Erythroblast (primary cell): Measurements from ENCODE around the gene NDE1.
"Not testable (repeated sequence)": the region's sequence is repeated elsewhere in the genome, so short reads cannot be mapped to it uniquely, and the experiment has no call there.

Experiments used
- DNase-seq, 2 experiments: peaks; one replicate each; lab custom pipeline; 2025; lab: John Stamatoyannopoulos, UW
- GATA1 ChIP-seq: IDR thresholded peaks from 2 replicates; pipeline ENCODE4 v1.6.1; 2011; ENCODE audit warnings: low read depth, mild to moderate bottlenecking, control low read depth, low read length, moderate library complexity
- POLR2A ChIP-seq: IDR thresholded peaks from 2 replicates; pipeline ENCODE4 v1.6.1; 2011; ENCODE audit warnings: mild to moderate bottlenecking, low read length

The NDE1 gene

GRCh38 chr16:15650019-15650697 lies at the start of gene NDE1:
TSS of gene NDE1 (plus strand) at chr16:15650245. CDS start at chr16:15664779, 14,534 bp downstream.
- TF ChIP-seq POLR2A = peak; percentile 80
- no peak for TF ChIP-seq GATA1
- DNase-seq = peak; percentile 92 to 96

- TF ChIP-seq GATA1 = no peak
- no peak for TF ChIP-seq POLR2A
- no peak for DNase-seq
These were observed 48.7 kb upstream of the NDE1 start for GRCh38 chr16:15601212-15601879.

GRCh38 chr16:15602285-15603044 lies 47.6 kb upstream of the NDE1 start:
- no peak for DNase-seq
- no peak for TF ChIP-seq POLR2A

GRCh38 chr16:15604460-15605440 lies 45.3 kb upstream of the NDE1 start:
- peak; percentile 55 to 76 for DNase-seq
- TF ChIP-seq GATA1 = no peak
- TF ChIP-seq POLR2A = peak; percentile 48

- TF ChIP-seq POLR2A (no peak), GATA1 (no peak)
- DNase-seq = no peak
These were observed 44.1 kb upstream of the NDE1 start for GRCh38 chr16:15605839-15606517.

- TF ChIP-seq POLR2A (no peak), GATA1 (no peak)
- DNase-seq = no peak
These were observed 43.4 kb upstream of the NDE1 start for GRCh38 chr16:15606518-15607220.

- DNase-seq = not testable (repeated sequence)
These were observed 42.8 kb upstream of the NDE1 start for GRCh38 chr16:15607221-15607699.

- TF ChIP-seq GATA1 (no peak), POLR2A (no peak)
- no peak for DNase-seq
These were observed 42.2 kb upstream of the NDE1 start for GRCh38 chr16:15607700-15608396.

- no peak for DNase-seq
These were observed 41.4 kb upstream of the NDE1 start for GRCh38 chr16:15608398-15609285.

GRCh38 chr16:15609286-15609649 lies 40.8 kb upstream of the NDE1 start:
- TF ChIP-seq POLR2A (no peak), GATA1 (no peak)

More at GRCh38 chr16:15608398-15609285, 41.4 kb upstream of the NDE1 start:
- no peak for TF ChIP-seq POLR2A
- TF ChIP-seq GATA1 = no peak

More at GRCh38 chr16:15609286-15609649, 40.8 kb upstream of the NDE1 start:
- DNase-seq = no peak
